ENCODE measurements around the gene ITGB5.

DNA sequence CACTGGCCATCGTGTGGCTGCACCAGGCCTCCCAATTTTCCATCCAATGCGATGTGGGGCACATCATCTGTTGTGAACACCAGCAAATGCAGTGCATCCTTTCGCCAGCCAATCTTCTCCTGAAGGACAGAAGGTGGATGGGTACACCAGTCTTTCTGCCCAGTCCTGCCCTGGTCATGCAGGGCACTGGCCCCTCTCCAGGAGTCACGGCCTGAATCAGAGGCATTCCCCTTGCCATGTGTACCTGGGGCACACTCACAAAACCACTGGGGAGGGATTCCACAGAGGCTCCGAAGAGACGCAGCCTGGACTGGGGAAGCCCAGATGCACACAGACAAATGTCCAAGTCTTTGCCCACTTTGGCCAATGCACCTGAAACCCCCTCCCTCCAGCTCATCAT lies 65.8 kb downstream of the ITGB5 start:
- TF ChIP-seq, protein P1, sequence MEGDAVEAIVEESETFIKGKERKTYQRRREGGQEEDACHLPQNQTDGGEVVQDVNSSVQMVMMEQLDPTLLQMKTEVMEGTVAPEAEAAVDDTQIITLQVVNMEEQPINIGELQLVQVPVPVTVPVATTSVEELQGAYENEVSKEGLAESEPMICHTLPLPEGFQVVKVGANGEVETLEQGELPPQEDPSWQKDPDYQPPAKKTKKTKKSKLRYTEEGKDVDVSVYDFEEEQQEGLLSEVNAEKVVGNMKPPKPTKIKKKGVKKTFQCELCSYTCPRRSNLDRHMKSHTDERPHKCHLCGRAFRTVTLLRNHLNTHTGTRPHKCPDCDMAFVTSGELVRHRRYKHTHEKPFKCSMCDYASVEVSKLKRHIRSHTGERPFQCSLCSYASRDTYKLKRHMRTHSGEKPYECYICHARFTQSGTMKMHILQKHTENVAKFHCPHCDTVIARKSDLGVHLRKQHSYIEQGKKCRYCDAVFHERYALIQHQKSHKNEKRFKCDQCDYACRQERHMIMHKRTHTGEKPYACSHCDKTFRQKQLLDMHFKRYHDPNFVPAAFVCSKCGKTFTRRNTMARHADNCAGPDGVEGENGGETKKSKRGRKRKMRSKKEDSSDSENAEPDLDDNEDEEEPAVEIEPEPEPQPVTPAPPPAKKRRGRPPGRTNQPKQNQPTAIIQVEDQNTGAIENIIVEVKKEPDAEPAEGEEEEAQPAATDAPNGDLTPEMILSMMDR (IDR thresholded peaks at IDR 0.05; ENCODE audit: insufficient read depth, low read depth, low read length): no peak
- no peak for TF ChIP-seq EZH2 (IDR thresholded peaks at IDR 0.05; ENCODE audit: insufficient read depth, low read length)
